Suprapubic skin (tissue), 4 donors: ENCODE measurements around the gene SHOX.

Experiments
- EP300 ChIP-seq: sonication (generic); formaldehyde crosslinking; IDR thresholded peaks from one replicate; pipeline ENCODE4 v1.6.1; 2017; ENCODE audit warnings: antibody characterized with exemption
- POLR2A ChIP-seq, 2 donors: fragments of 450-650 bp; IDR thresholded peaks; one replicate each; pipeline ENCODE4 v1.6.1; 2017; ENCODE audit warnings: antibody characterized with exemption in 2 of 2, mild to moderate bottlenecking in 2 of 2, moderate library complexity in 2 of 2
- POLR2AphosphoS5 ChIP-seq, 3 donors: sonication (generic); formaldehyde crosslinking; IDR thresholded peaks; one replicate each; pipeline ENCODE4 v1.6.1; 2017; ENCODE audit warnings: antibody characterized with exemption in 3 of 3
- TF ChIP-seq, protein P1 (sequence below), 2 donors: fragments of 200-600 bp in 1 of 2; fragments of 450-650 bp in 1 of 2; sonication (generic) in 1 of 2; IDR thresholded peaks; one replicate each; pipeline ENCODE4 v1.5.1; 2016 to 2019; ENCODE audit warnings: antibody characterized with exemption in 2 of 2, mild to moderate bottlenecking in 1 of 2, moderate library complexity in 1 of 2

DNA sequence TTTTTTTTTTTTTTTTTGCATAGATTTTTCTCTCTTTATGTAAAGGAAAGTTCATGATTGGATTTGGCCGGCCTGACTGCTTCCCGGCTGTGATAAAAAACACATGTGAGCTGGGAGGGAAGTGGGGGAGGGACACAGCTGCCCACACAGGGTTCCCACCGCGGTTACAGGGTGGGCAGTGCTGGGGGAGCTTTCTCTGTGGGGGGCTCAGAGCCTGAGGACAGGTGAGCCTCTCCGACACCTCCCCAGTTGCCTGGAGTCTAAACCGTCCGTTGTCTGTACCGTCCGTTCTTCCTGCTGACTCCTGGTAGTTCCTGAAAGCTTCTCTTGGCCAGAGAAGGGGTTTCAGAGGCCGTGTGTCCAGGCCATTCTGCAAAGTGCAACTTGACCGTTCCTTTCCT lies 21.8 kb downstream of the SHOX start:
- TF ChIP-seq POLR2A (IDR thresholded peaks at IDR 0.05) (no peak), POLR2AphosphoS5 (IDR thresholded peaks at IDR 0.05) (no peak), EP300 (no peak)
- TF ChIP-seq, protein P1, sequence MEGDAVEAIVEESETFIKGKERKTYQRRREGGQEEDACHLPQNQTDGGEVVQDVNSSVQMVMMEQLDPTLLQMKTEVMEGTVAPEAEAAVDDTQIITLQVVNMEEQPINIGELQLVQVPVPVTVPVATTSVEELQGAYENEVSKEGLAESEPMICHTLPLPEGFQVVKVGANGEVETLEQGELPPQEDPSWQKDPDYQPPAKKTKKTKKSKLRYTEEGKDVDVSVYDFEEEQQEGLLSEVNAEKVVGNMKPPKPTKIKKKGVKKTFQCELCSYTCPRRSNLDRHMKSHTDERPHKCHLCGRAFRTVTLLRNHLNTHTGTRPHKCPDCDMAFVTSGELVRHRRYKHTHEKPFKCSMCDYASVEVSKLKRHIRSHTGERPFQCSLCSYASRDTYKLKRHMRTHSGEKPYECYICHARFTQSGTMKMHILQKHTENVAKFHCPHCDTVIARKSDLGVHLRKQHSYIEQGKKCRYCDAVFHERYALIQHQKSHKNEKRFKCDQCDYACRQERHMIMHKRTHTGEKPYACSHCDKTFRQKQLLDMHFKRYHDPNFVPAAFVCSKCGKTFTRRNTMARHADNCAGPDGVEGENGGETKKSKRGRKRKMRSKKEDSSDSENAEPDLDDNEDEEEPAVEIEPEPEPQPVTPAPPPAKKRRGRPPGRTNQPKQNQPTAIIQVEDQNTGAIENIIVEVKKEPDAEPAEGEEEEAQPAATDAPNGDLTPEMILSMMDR (IDR thresholded peaks at IDR 0.05): no peak
